ENCODE measurements around the gene METTL2B.
"Not testable (repeated sequence)": the region's sequence is repeated elsewhere in the genome, so short reads cannot be mapped to it uniquely, and the experiment has no call there.

- not testable (repeated sequence) for TF ChIP-seq CTCF, POLR2A (IDR thresholded peaks at IDR 0.05)
These were observed 60.9 kb downstream of the METTL2B start for GRCh38 chr7:128537410-128537809.
